A549 (cell line): ENCODE measurements around the gene CHURC1. TPM values are rescaled to one million over a fixed set of nuclear protein-coding genes. Genes with fewer than 3 reads are reported as not detected.

ENCODE experiments used
- ATAC-seq, 2 experiments: fragments of 200-7000 bp in 1 of 2; fragments of >200 bp in 1 of 2; cut with Nextera tagmentation in 1 of 2; cut with Tn5 transposase in 1 of 2; 3 replicates each; pipeline versions ENCODE4 v1.8.0 to v1.9.1; 2018 to 2020; ENCODE audit warnings: mild to moderate bottlenecking in 1 of 2, moderate library complexity in 1 of 2
- CTCF ChIA-PET: fragments of 300-600 bp; sonication (Branson Sonifier 250); formaldehyde crosslinking; extraction: SDS; loops from one replicate; lab custom pipeline; 2021; ENCODE audit warnings: antibody characterized with exemption, inconsistent platforms; lab: Yijun Ruan, JAX
- POLR2A ChIA-PET: fragments of 350-600 bp; formaldehyde crosslinking; extraction: SDS; loops from one replicate; lab custom pipeline; 2021; ENCODE audit warnings: antibody characterized with exemption, inconsistent platforms; lab: Yijun Ruan, JAX
- DNase-seq, 2 experiments: peaks; one replicate each; pipeline versions ENCODE4 v3.0.0 to v3.0.0-alpha.2; 2011 to 2016; ENCODE audit warnings: low read depth in 1 of 2, low spot score in 1 of 2
- FAIRE-seq: peaks from 2 replicates; lab custom pipeline; 2011; peaks lifted over from hg19 to GRCh38; lab: Jason Lieb, UNC
- H3K27ac ChIP-seq, 2 experiments: fragments of >200 bp; sonication (Bioruptor Twin); formaldehyde crosslinking; 3 replicates each; pipeline ENCODE4 v1.5.1; 2016 to 2017
- H3K4me1 ChIP-seq: fragments of >200 bp; sonication (Bioruptor Twin); formaldehyde crosslinking; 3 replicates; pipeline ENCODE4 v1.6.1; 2016
- H3K4me2 ChIP-seq: fragments of >200 bp; sonication (Bioruptor Twin); formaldehyde crosslinking; 3 replicates; pipeline ENCODE4 v1.6.1; 2016
- H3K4me3 ChIP-seq: fragments of >200 bp; sonication (Bioruptor Twin); formaldehyde crosslinking; 3 replicates; pipeline ENCODE4 v1.5.1; 2016
- H3K9me3 ChIP-seq: fragments of >200 bp; sonication (Bioruptor Twin); formaldehyde crosslinking; 3 replicates; pipeline ENCODE4 v1.6.1; 2016
- CBX2 ChIP-seq: fragments of 200-600 bp; sonication (generic); IDR thresholded peaks from 2 replicates; pipeline ENCODE4 v1.6.1; 2016; ENCODE audit warnings: low read depth, mild to moderate bottlenecking, borderline replicate concordance
- CHD2 ChIP-seq: fragments of 150-350 bp; IDR thresholded peaks from 2 replicates; pipeline ENCODE4 v1.6.1; 2014; ENCODE audit warnings: low read length; ENCODE audit not compliant: partially characterized antibody
- ELK1 ChIP-seq: fragments of 150-350 bp; IDR thresholded peaks from 2 replicates; pipeline ENCODE4 v1.6.1; 2014; ENCODE audit warnings: low read depth, mild to moderate bottlenecking, low read length
- FOSL2 ChIP-seq, 2 experiments: fragments of 450-650 bp in 1 of 2; fragments of >200 bp in 1 of 2; sonication (Bioruptor Twin) in 1 of 2; formaldehyde crosslinking; IDR thresholded peaks; 2 replicates each; pipeline versions ENCODE4 v1.5.0 to v1.6.1; 2016 to 2020; ENCODE audit warnings: mild to moderate bottlenecking in 1 of 2, moderate library complexity in 1 of 2
- HES2 ChIP-seq: fragments of >200 bp; sonication (Bioruptor Twin); formaldehyde crosslinking; IDR thresholded peaks from 2 replicates; pipeline ENCODE4 v1.6.1; 2016
- HOXB13 ChIP-seq: fragments of 250-450 bp; sonication (Bioruptor Pico); IDR thresholded peaks from 2 replicates; pipeline ENCODE4 v1.5.0; 2020; ENCODE audit warnings: low read depth, mild to moderate bottlenecking, moderate library complexity
- HOXB5 ChIP-seq: fragments of 250-450 bp; sonication (Bioruptor Pico); IDR thresholded peaks from 2 replicates; pipeline ENCODE4 v1.5.0; 2020; ENCODE audit warnings: mild to moderate bottlenecking, moderate library complexity
- JUN ChIP-seq, 2 experiments: fragments of >200 bp; sonication (Bioruptor Twin); formaldehyde crosslinking; IDR thresholded peaks; 2 replicates in 1 of 2; 3 replicates in 1 of 2; pipeline ENCODE4 v1.6.1; 2016 to 2017
- JUNB ChIP-seq: fragments of >200 bp; sonication (Bioruptor Twin); formaldehyde crosslinking; IDR thresholded peaks from 2 replicates; pipeline ENCODE4 v1.6.1; 2016
- KDM5A ChIP-seq: fragments of 200-600 bp; sonication (generic); IDR thresholded peaks from 2 replicates; pipeline ENCODE4 v1.6.1; 2016; ENCODE audit warnings: antibody characterized with exemption, mild to moderate bottlenecking
- MAFK ChIP-seq: fragments of 450-650 bp; IDR thresholded peaks from 2 replicates; pipeline ENCODE4 v1.6.1; 2014; ENCODE audit not compliant: partially characterized antibody
- NFE2L2 ChIP-seq: fragments of 150-350 bp; conservative IDR thresholded peaks from 2 replicates; pipeline ENCODE4 v1.6.1; 2014; ENCODE audit warnings: low read length
- PBX3 ChIP-seq: IDR thresholded peaks from 2 replicates; pipeline ENCODE4 v1.6.1; 2012
- RCOR1 ChIP-seq: fragments of 150-350 bp; IDR thresholded peaks from 2 replicates; pipeline ENCODE4 v1.6.1; 2014; ENCODE audit warnings: antibody characterized with exemption, low read length, low read depth
- REST ChIP-seq: fragments of 200-600 bp; sonication (generic); IDR thresholded peaks from 2 replicates; pipeline ENCODE4 v1.6.1; 2016; ENCODE audit warnings: antibody characterized with exemption, mild to moderate bottlenecking, moderate library complexity
- RFX5 ChIP-seq: fragments of 450-650 bp; IDR thresholded peaks from 2 replicates; pipeline ENCODE4 v1.7.1; 2014; ENCODE audit warnings: antibody characterized with exemption, mild to moderate bottlenecking, moderate library complexity
- SMC3 ChIP-seq: fragments of >200 bp; sonication (Bioruptor Twin); formaldehyde crosslinking; IDR thresholded peaks from 3 replicates; pipeline ENCODE4 v1.6.1; 2018; ENCODE audit warnings: inconsistent platforms
- ZFP36 ChIP-seq: fragments of 450-650 bp; IDR thresholded peaks from 2 replicates; pipeline ENCODE4 v1.6.1; 2014; ENCODE audit warnings: borderline replicate concordance; ENCODE audit not compliant: partially characterized antibody
- ZNF302 ChIP-seq: fragments of 250-450 bp; sonication (Bioruptor Pico); IDR thresholded peaks from 2 replicates; pipeline ENCODE4 v1.9.0; 2021; ENCODE audit warnings: inconsistent platforms, mild to moderate bottlenecking, moderate library complexity
- ZSCAN20 ChIP-seq: fragments of 250-450 bp; sonication (Bioruptor Pico); IDR thresholded peaks from 2 replicates; pipeline ENCODE4 v1.8.0; 2022; ENCODE audit warnings: mild to moderate bottlenecking, moderate library complexity
- WGBS: methylation state at CpG from one replicate; pipeline ENCODE4 v1.1.6; 2017; ENCODE audit errors: missing lambda C conversion rate; 5-methylcytosine and 5-hydroxymethylcytosine counted together
- polyA plus RNA-seq, 4 experiments: library from polyadenylated mRNA; depleted of rRNA in 3 of 4; stranded (reverse); fragments of >200 nt; fragmentation: RNase III in 1 of 4; extraction: RNeasy Plus Mini Kit Qiagen cat#74134 plus additional on column Dnase treatment in 1 of 4; gene quantifications; 2 replicates in 3 of 4; 3 replicates in 1 of 4; pipeline ENCODE4 v1.2.3, GENCODE V29; 2011 to 2017
- TF ChIP-seq, protein P1 (sequence below): fragments of 450-650 bp; IDR thresholded peaks from 2 replicates; pipeline ENCODE4 v1.6.1; 2014; ENCODE audit warnings: antibody characterized with exemption

Gene CHURC1
- polyA plus RNA-seq, 2 of the 4 experiments (the other 2 are of a cell fraction): 151 to 153 TPM

- ChIA-PET CTCF (interaction anchor here (0.6 to 2.0 kb wide), 9 partner anchors 10 to 249 kb away, joined by 3 to 7 read pairs (median 3); no protein-coding TSS in a partner anchor), POLR2A (interaction anchor here (0.6 to 1.2 kb wide), 9 partner anchors 10 to 527 kb away, joined by 3 to 10 read pairs (median 4); partner anchors contain the start of genes FNTB and MTHFD1)
- peak overlapping the region; percentile 98 for H3K4me3 ChIP-seq
- H3K4me1 ChIP-seq: peaks cover 35% of the 10 kb centered on the region
- DNase-seq: no peak
- H3K27ac ChIP-seq: peak overlapping the region; percentile 89 to 99
- no peak for ATAC-seq
- TF ChIP-seq MAFK (no peak), KDM5A (no peak), ZFP36 (no peak), HOXB13 (CRISPR knock-in tag) (no peak), FOSL2 (IDR thresholded peaks at IDR 0.05) (no peak), FOSL2 (CRISPR knock-in tag; IDR thresholded peaks at IDR 0.05) (no peak), CBX2 (no peak), PBX3 (no peak), CHD2 (no peak), ZNF302 (no peak), HES2 (no peak), NFE2L2 (no peak)
- TF ChIP-seq, protein P1, sequence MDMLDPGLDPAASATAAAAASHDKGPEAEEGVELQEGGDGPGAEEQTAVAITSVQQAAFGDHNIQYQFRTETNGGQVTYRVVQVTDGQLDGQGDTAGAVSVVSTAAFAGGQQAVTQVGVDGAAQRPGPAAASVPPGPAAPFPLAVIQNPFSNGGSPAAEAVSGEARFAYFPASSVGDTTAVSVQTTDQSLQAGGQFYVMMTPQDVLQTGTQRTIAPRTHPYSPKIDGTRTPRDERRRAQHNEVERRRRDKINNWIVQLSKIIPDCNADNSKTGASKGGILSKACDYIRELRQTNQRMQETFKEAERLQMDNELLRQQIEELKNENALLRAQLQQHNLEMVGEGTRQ: no peak
- H3K4me2 ChIP-seq: peak overlapping the region; percentile 80
- no peaks in the 10 kb centered on the region for H3K9me3 ChIP-seq
- no peak for FAIRE-seq
- 6% methylated on average over 4 of the region's 4 CpGs for WGBS
Observed at GRCh38 chr14:64915029-64915424, 772 bp downstream of the CHURC1 start.

GRCh38 chr14:64915797-64916196, 1.5 kb downstream of the CHURC1 start:
- no peak overlapping the region for H3K27ac ChIP-seq
- no peak for DNase-seq
- CTCF ChIA-PET: interaction anchor here (1.0 to 2.0 kb wide), 4 partner anchors 11 to 114 kb away, joined by 3 to 7 read pairs (median 3); no protein-coding TSS in a partner anchor
- POLR2A ChIA-PET: no interaction called here
- ATAC-seq: no peak
- no peaks in the 10 kb centered on the region for H3K9me3 ChIP-seq
- H3K4me3 ChIP-seq: peak overlapping the region; percentile 98
- peaks cover 35% of the 10 kb centered on the region for H3K4me1 ChIP-seq
- FAIRE-seq: no peak
- no peak for TF ChIP-seq CHD2
- no peak for TF ChIP-seq RCOR1
- TF ChIP-seq JUNB: no peak
- TF ChIP-seq HOXB5 (CRISPR knock-in tag): no peak
- no peak for TF ChIP-seq ZSCAN20 (CRISPR knock-in tag)
- no peak for TF ChIP-seq FOSL2 (IDR thresholded peaks at IDR 0.05)
- no peak for TF ChIP-seq FOSL2 (CRISPR knock-in tag; IDR thresholded peaks at IDR 0.05)
- no peak for TF ChIP-seq NFE2L2
- no peak for TF ChIP-seq ZNF302
- no peak for TF ChIP-seq JUN (IDR thresholded peaks at IDR 0.05)
- no peak for TF ChIP-seq REST
- TF ChIP-seq RFX5: no peak
- TF ChIP-seq ELK1: no peak
- no peak for TF ChIP-seq SMC3
- no peak for TF ChIP-seq CBX2
- peak overlapping the region; percentile 80 for H3K4me2 ChIP-seq
- 95% methylated on average over 2 of the region's 2 CpGs for WGBS
